ENCODE data around the gene GALNT10. TPM values are rescaled to one million over a fixed set of nuclear protein-coding genes. Genes with fewer than 3 reads are reported as not detected.

The GALNT10 gene
- polyA plus RNA-seq, 1 donor (not counting 4 experiments of a cell fraction or from before 2014, with no cell fraction given): 17.9 TPM

- H3K9me1 ChIP-seq (ENCODE audit: control insufficient read depth, extremely low read depth, insufficient read depth, low read length): no peaks in the 10 kb centered on the region
These were observed 129.9 kb downstream of the GALNT10 start for GRCh38 chr5:154320224-154321089.

GRCh38 chr5:154321546-154321945, 131.0 kb downstream of the GALNT10 start:
- H3K9me3 ChIP-seq (ENCODE audit: control insufficient read depth, low read depth, low read length): no peaks in the 10 kb centered on the region
- no peak overlapping the region for H2AFZ ChIP-seq (ENCODE audit: control insufficient read depth, low read length)
- dilution Hi-C loops (cut with MboI; ENCODE audit: extremely low pct_ligation_motif_present, low sequenced_read_pairs): no loop called here
- H4K20me1 ChIP-seq (ENCODE audit: control insufficient read depth, extremely low read depth, insufficient read depth, low read length): no peaks in the 10 kb centered on the region
- DNase-seq (ENCODE audit: low read depth, low spot score) (no peak), FAIRE-seq (no peak)
- no peak overlapping the region for H3K27ac ChIP-seq (ENCODE audit: control insufficient read depth, insufficient read depth, low read length)
- TF ChIP-seq CTCF (optimal IDR thresholded peaks at IDR 0.05 in 1 of 3, IDR thresholded peaks at IDR 0.05 in 1 of 3, conservative IDR thresholded peaks at IDR 0.05 in 1 of 3; ENCODE audit: extremely low read depth in 1 of 3, insufficient read depth in 2 of 3, low read length in 3 of 3) (no peak), EZH2 (IDR thresholded peaks at IDR 0.05; ENCODE audit: low read length) (no peak)
- H3K9me1 ChIP-seq (ENCODE audit: control insufficient read depth, extremely low read depth, insufficient read depth, low read length): no peaks in the 10 kb centered on the region
- no peak overlapping the region for H3K4me2 ChIP-seq (ENCODE audit: control insufficient read depth, extremely low read depth, insufficient read depth, low read depth, low read length)
- no peaks in the 10 kb centered on the region for H3K36me3 ChIP-seq (ENCODE audit: control insufficient read depth in 2 of 2, extremely low read depth in 1 of 2, insufficient read depth in 2 of 2, low read length in 2 of 2)
- H3K4me3 ChIP-seq (ENCODE audit: control insufficient read depth in 2 of 3, extremely low read depth in 1 of 3, insufficient read depth in 2 of 3, low read depth in 1 of 3, low read length in 3 of 3): no peak overlapping the region
- no peaks in the 10 kb centered on the region for H3K4me1 ChIP-seq (ENCODE audit: control insufficient read depth, extremely low read depth, insufficient read depth, low read length)
- H3K9ac ChIP-seq (ENCODE audit: control insufficient read depth, extremely low read depth, insufficient read depth, low read length): no peak overlapping the region
- H3K79me2 ChIP-seq (ENCODE audit: control insufficient read depth, insufficient read depth, low read length): no peaks in the 10 kb centered on the region
- H3K27me3 ChIP-seq (ENCODE audit: control insufficient read depth, extremely low read depth, insufficient read depth, low read length): no peaks in the 10 kb centered on the region

More at GRCh38 chr5:154320224-154321089, 129.9 kb downstream of the GALNT10 start:
- dilution Hi-C loops (cut with MboI; ENCODE audit: extremely low pct_ligation_motif_present, low sequenced_read_pairs): no loop called here
- no peaks in the 10 kb centered on the region for H3K27me3 ChIP-seq (ENCODE audit: control insufficient read depth, extremely low read depth, insufficient read depth, low read length)
- H3K9ac ChIP-seq (ENCODE audit: control insufficient read depth, extremely low read depth, insufficient read depth, low read length): no peak overlapping the region
- TF ChIP-seq CTCF (optimal IDR thresholded peaks at IDR 0.05 in 1 of 3, IDR thresholded peaks at IDR 0.05 in 1 of 3, conservative IDR thresholded peaks at IDR 0.05 in 1 of 3; ENCODE audit: extremely low read depth in 1 of 3, insufficient read depth in 2 of 3, low read length in 3 of 3) (no peak), EZH2 (IDR thresholded peaks at IDR 0.05; ENCODE audit: low read length) (no peak)
- H3K36me3 ChIP-seq (ENCODE audit: control insufficient read depth in 2 of 2, extremely low read depth in 1 of 2, insufficient read depth in 2 of 2, low read length in 2 of 2): no peaks in the 10 kb centered on the region
- H3K79me2 ChIP-seq (ENCODE audit: control insufficient read depth, insufficient read depth, low read length): no peaks in the 10 kb centered on the region
- no peak overlapping the region for H2AFZ ChIP-seq (ENCODE audit: control insufficient read depth, low read length)
- no peak for DNase-seq (ENCODE audit: low read depth, low spot score)
- no peak for FAIRE-seq
- H3K4me2 ChIP-seq (ENCODE audit: control insufficient read depth, extremely low read depth, insufficient read depth, low read depth, low read length): no peak overlapping the region
- H3K4me3 ChIP-seq (ENCODE audit: control insufficient read depth in 2 of 3, extremely low read depth in 1 of 3, insufficient read depth in 2 of 3, low read depth in 1 of 3, low read length in 3 of 3): no peak overlapping the region
- H3K27ac ChIP-seq (ENCODE audit: control insufficient read depth, insufficient read depth, low read length): no peak overlapping the region
- H3K9me3 ChIP-seq (ENCODE audit: control insufficient read depth, low read depth, low read length): no peaks in the 10 kb centered on the region
- H3K4me1 ChIP-seq (ENCODE audit: control insufficient read depth, extremely low read depth, insufficient read depth, low read length): no peaks in the 10 kb centered on the region
- no peaks in the 10 kb centered on the region for H4K20me1 ChIP-seq (ENCODE audit: control insufficient read depth, extremely low read depth, insufficient read depth, low read length)

All from keratinocyte (primary cell).